Measurements from ENCODE around the gene N4BP3. TPM values are rescaled to one million over a fixed set of nuclear protein-coding genes. Genes with fewer than 3 reads are reported as not detected.

N4BP3 gene
- total RNA-seq, 4 donors from 2014 or later, result 0.55 to 2.6 (median 1.2) TPM

- no peak overlapping the region for H3K4me3 ChIP-seq
- no peak overlapping the region for H3K27ac ChIP-seq
- H3K9me3 ChIP-seq, result no peaks in the 10 kb centered on the region
- in situ Hi-C loops (cut with MboI; ENCODE audit: low pct_ligation_motif_present in 1 of 4, low pct_unique_long_range_greater_than_20kb in 1 of 4, low sequenced_read_pairs in 3 of 4), result no loop called here
- intact Hi-C loops (cut with DNase I; ENCODE audit: low total_unique reads), result no loop called here
- H3K4me1 ChIP-seq, result peaks cover 0 to 26% (median 10%) of the 10 kb centered on the region in 4 donors
- peaks cover 10% of the 10 kb centered on the region for H3K27me3 ChIP-seq
- no peak for DNase-seq
- H3K36me3 ChIP-seq, result no peaks in the 10 kb centered on the region
- WGBS, 2 donors (ENCODE audit: low coverage in 1 of 2), result 50 to 52% methylated on average over 1 to 5 of the region's 5 CpGs
- TF ChIP-seq POLR2AphosphoS5 (IDR thresholded peaks at IDR 0.05), result no peak
- no peak for TF ChIP-seq POLR2A (IDR thresholded peaks at IDR 0.05)
- no peak for TF ChIP-seq CTCF (IDR thresholded peaks at IDR 0.05)
- TF ChIP-seq EP300 (IDR thresholded peaks at IDR 0.05; ENCODE audit: low read depth), result no peak
Observed at GRCh38 chr5:178107756-178108310, 5.5 kb upstream of the N4BP3 start.

DNA sequence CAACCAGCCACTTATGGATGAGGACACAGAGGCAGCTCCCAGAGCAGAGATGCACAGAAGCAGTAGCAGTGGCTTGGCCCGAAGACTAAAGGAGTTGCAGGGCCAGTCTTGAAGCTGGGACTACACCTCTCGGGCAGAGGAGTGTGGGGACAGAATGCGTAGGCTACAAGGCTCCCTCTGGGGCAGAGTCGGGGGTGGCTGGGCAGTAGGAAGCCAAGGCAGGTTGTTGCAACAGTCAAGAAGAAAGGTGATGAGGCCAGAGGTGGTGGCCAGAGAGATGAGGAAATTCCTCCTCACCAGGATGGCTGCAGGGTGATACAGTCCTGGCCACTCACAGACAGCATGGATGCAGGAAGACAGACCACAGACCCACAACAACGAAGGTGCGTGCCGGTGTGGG lies 4.9 kb upstream of the N4BP3 start:
- TF ChIP-seq POLR2AphosphoS5 (IDR thresholded peaks at IDR 0.05) (no peak), EP300 (IDR thresholded peaks at IDR 0.05; ENCODE audit: low read depth) (no peak), POLR2A (IDR thresholded peaks at IDR 0.05) (no peak), CTCF (IDR thresholded peaks at IDR 0.05) (no peak)
- Histone ChIP-seq H3K27me3 (peaks cover 16% of the 10 kb centered on the region), H3K4me3 (no peak overlapping the region), H3K9me3 (no peaks in the 10 kb centered on the region), H3K4me1 (peaks cover 0 to 29% (median 15%) of the 10 kb centered on the region in 4 donors), H3K36me3 (no peaks in the 10 kb centered on the region), H3K27ac (no peak overlapping the region)
- 78% methylated on average over 7 of the region's 7 CpGs; no CpG with 5 or more reads in 1 of the 2 donors for WGBS, 2 donors (ENCODE audit: low coverage in 1 of 2)
- in situ Hi-C loops (cut with MboI; ENCODE audit: low pct_ligation_motif_present in 1 of 4, low pct_unique_long_range_greater_than_20kb in 1 of 4, low sequenced_read_pairs in 3 of 4) (no loop called here), intact Hi-C loops (cut with DNase I; ENCODE audit: low total_unique reads) (no loop called here)
- DNase-seq, result no peak

DNA sequence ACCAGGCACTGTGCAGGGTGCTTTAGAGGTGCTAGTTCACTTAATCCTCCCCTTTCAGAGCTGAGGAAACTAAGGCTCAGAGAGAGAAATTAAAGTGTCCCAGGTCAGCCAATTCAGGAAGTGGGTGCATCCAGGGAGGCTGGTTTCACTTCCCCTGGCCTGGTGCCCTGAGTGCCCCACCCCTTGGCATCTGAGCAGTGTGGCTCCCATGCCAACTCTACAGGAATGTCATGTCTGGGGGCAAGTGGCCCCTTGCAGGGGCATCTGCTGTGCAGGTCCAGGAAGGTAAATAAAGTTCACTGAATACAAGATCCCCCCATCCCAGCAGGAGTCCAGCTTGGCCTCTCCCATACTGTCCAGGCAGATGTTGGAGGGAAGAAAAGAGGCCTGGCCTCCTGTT lies 4.4 kb upstream of the N4BP3 start:
- Histone ChIP-seq H3K27me3 (peaks cover 21% of the 10 kb centered on the region), H3K9me3 (no peaks in the 10 kb centered on the region), H3K36me3 (no peaks in the 10 kb centered on the region), H3K27ac (no peak overlapping the region), H3K4me1 (peaks cover 4 to 30% (median 19%) of the 10 kb centered on the region in 4 donors), H3K4me3 (no peak overlapping the region)
- in situ Hi-C loops (cut with MboI; ENCODE audit: low pct_ligation_motif_present in 1 of 4, low pct_unique_long_range_greater_than_20kb in 1 of 4, low sequenced_read_pairs in 3 of 4), result no loop called here
- peak; percentile 78 for DNase-seq
- TF ChIP-seq CTCF (IDR thresholded peaks at IDR 0.05) (no peak), EP300 (IDR thresholded peaks at IDR 0.05; ENCODE audit: low read depth) (no peak), POLR2AphosphoS5 (IDR thresholded peaks at IDR 0.05) (no peak), POLR2A (IDR thresholded peaks at IDR 0.05) (no peak)
- intact Hi-C loops (cut with DNase I; ENCODE audit: low total_unique reads), result no loop called here

GRCh38 chr5:178110511-178110910 lies 2.8 kb upstream of the N4BP3 start:
- in situ Hi-C loops (cut with MboI; ENCODE audit: low pct_ligation_motif_present in 1 of 4, low pct_unique_long_range_greater_than_20kb in 1 of 4, low sequenced_read_pairs in 3 of 4) (no loop called here), intact Hi-C loops (cut with DNase I; ENCODE audit: low total_unique reads) (no loop called here)
- Histone ChIP-seq H3K9me3 (no peaks in the 10 kb centered on the region), H3K36me3 (no peaks in the 10 kb centered on the region), H3K27me3 (peaks cover 36% of the 10 kb centered on the region), H3K27ac (no peak overlapping the region), H3K4me1 (peaks cover 8 to 32% (median 19%) of the 10 kb centered on the region in 4 donors), H3K4me3 (no peak overlapping the region)
- DNase-seq, result no peak
- WGBS, 2 donors (ENCODE audit: low coverage in 1 of 2), result 93% methylated on average over 9 of the region's 9 CpGs; no CpG with 5 or more reads in 1 of the 2 donors
- TF ChIP-seq CTCF (IDR thresholded peaks at IDR 0.05), result no peak
- TF ChIP-seq POLR2A (IDR thresholded peaks at IDR 0.05), result no peak
- no peak for TF ChIP-seq POLR2AphosphoS5 (IDR thresholded peaks at IDR 0.05)
- no peak for TF ChIP-seq EP300 (IDR thresholded peaks at IDR 0.05; ENCODE audit: low read depth)

Data from transverse colon (tissue), 4 donors.